Stromal cell of bone marrow (primary cell): ENCODE measurements around the gene TEX54.
"Not testable (repeated sequence)": the region's sequence is repeated elsewhere in the genome, so short reads cannot be mapped to it uniquely, and the experiment has no call there.

Source experiments
- DNase-seq: peaks from one replicate; pipeline ENCODE4 v3.0.0-alpha.2; 2012; ENCODE audit warnings: low read depth

TEX54 gene

GRCh38 chr11:62855571-62856332 is 23.1 kb upstream of the TEX54 start:
- DNase-seq = peak; percentile 90

- no peak for DNase-seq
Measured at GRCh38 chr11:62854825-62855570, 22.4 kb upstream of the TEX54 start.

GRCh38 chr11:62854013-62854824 is 21.6 kb upstream of the TEX54 start:
- DNase-seq = no peak

DNA sequence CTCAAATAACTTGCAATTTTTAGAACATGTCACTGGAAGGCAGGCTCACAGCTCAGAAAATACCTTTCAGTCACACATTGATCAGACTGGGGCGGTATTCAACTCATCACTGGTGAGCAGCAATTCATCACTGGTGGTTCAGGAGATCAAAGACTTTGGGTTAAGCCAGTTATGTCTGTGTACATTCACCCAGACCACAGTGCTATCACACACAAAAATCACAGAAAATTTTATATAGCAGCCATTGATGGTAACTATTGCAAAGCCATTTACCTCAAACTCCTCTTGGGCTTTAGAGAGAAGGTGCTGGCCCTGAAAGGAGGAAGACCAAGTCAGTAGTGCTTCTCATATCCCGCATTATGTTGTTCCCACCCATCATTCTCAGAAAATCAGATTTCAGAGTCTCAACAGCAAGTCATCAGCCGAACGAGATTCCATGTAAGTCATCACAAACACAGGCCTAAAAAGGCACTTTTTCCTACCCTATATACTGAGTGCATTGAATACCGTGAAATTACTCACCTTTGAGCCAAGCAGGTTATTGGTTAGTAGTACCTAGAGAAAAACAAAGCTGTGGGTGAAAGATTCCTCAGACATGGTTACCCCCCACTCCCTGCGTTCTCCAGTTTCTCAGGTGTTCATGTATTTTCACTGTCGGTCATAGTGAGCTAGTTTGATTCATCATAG is 20.8 kb upstream of the TEX54 start:
- no peak for DNase-seq

- DNase-seq = no peak
Measured at GRCh38 chr11:62852523-62853188, 20.0 kb upstream of the TEX54 start.

DNA sequence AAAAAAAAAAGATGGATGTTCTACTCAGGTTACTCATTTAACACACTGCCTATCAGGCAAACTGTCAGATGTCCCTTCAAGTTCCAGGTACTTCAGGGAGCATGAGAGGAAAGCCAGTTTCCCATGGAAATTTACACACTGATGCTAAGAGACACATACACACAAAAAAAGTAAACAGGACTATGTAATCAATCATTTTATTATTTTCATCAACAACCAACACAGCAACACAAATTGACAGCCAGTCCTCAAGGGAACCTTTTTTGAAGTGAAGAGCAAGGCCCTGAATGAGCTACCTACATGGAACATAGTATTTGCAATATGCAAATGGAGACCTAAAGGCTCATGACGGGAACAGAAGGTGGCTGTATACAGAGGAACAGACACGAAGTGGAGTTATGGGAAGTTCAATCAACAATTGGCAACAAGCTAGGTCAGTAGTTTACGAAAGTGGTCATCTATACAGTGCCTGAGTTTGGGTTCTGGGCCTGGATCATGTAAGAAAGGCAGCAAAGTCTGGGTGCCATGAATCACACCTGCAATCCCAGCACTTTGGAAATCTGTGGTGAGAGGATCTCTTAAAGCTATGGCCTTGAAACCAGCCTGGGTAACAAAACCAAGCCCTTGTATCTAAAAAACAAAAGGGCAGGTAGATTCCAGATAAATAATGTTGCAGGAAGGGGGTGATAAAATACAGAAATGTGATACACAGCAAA is 19.3 kb upstream of the TEX54 start:
- no peak for DNase-seq

DNA sequence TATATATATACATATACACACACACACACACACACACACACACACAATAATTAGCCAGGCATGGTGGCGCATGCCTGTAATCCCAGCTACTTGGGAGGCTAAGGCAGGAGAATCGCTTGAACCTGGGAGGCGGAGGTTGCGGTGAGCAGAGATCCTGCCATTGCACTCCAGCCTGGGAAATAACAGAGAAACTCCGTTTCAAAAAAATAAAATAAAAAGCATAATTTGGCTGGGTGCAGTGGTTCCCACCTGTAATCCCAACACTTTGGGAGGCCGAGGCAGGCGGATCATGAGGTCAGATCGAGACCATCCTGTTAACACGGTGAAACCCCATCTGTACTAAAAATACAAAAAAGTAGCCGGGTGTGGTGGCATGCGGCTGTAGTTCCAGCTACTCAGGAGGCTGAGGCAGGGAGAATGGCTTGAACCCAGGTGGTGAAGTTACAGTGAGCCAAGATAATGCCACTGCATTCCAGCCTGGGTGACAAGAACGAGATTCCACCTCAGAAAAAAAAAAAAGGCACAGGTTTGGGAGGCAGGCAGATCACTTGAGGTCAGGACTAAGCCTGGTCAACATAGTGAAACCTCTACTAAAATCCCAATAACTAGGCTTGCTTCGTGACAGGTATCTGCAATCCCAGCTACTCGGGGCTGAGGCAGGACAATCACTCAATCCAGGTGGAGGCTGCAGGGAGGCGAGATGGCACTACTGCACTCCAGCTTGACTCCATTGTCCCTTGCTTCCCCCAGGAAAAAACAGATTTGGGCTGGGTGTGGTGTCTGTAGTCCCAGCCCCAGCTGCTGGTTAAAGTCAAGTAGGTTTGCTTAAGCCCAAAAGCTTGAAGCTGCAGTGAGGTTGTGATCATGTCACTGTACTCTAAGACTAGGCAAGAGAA is 18.5 kb upstream of the TEX54 start:
- DNase-seq = no peak

- no peak for DNase-seq
Measured at GRCh38 chr11:62847767-62848314, 15.2 kb upstream of the TEX54 start.

- no peak for DNase-seq
Measured at GRCh38 chr11:62846177-62846576, 13.5 kb upstream of the TEX54 start.

DNA sequence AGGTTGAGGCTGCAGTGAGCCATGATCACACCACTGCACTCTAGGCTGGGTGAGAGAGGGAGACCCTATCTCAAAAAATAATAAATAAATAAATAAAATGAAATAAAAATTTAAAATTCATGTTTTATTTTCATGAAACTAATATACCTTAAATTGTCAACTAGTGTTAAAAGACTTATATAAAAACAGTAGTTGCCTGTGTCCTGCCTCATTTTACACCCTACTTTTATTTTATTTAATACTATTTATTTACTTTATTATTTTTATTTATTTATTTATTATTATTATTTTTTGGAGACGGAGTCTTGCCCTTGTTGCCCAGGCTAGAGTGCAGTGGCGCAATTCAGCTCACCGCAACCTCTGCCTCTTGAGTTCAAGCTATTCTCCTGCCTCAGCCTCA is 11.5 kb upstream of the TEX54 start:
- no peak for DNase-seq

GRCh38 chr11:62843466-62843865 is 10.8 kb upstream of the TEX54 start:
- DNase-seq = no peak

DNA sequence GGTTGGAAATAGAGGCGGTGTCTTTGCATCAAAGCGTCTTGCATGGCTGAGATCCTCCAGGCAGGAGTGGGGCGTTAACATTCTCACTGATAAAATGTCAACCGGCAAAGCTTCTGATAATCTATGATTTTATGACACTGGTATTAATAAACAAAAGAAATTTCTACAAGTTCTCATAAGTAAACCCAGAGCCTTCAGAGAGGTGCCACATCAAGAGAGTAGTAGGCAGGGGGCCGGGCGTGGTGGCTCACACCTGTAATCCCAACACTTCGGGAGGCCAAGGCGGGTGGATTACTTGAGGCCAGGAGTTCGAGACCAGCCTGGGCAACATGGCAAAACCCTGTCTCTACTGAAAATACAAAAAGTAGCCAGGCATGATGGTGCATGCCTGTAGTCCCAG is 10.2 kb upstream of the TEX54 start:
- DNase-seq = not testable (repeated sequence)

DNA sequence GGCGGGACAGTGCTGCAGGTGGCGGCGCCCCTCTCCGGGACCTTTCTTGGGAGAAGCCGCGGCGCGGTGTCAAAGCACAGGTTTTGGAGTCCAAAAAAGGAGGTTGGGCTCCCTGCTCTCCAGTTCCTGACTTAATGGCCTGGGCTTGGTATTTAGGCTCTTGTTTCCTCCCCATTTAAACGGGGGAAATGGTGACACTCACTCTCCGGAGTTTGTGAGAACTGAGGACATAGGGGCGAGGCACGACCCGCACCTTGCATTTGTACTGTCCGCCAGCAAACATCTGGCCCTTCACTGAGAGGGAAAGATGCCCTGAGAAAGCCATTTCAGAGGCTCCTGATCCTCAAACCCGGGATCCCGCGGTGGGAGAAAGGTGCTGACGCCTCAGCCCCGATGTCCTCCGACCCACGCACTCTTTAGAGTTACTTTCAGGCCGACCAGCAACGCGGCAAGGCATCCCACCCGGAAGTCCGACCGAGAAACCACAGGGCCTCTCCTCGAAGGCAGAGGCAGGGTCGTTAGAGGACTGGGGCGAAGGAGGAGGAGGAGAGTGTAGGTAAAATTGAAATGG is 9.6 kb upstream of the TEX54 start:
- no peak for DNase-seq

DNA sequence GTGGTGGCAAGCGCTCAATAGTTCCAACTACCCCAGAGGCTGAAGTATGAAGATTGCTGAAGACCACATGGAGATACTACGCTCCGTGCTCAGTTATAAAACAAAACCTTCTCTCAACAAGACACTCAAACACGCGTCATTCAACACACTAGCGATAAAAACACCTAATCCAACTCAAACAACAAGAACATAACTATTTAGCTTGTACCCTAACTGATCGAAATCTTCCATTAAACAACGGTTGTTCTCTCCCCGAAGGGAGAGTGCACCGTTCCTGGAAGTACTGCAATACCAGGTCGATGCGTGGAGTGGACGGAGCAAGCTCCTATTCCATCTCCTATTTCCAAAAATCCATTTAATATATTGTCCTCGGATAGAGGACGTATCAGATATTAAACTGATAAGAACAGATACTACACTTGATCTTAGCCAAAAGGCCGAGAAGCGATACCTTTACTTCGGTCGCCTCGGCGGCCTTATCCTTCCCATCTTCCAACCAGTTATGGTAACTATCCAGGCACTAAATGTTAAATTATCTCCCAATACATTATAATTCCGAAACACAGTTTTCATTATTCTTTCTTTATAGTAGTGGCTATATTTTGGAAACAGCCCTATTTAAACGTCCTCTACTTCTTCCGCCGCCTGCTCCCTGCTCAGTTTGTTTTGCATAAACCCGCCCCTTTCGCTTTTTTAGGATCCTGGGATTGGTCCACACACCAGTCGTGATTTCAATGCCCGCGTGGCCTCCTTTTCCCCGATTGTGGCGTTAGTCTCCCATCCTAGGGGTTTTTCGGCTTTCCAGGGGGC is 8.9 kb upstream of the TEX54 start:
- DNase-seq = peak; percentile 99

- DNase-seq = peak; percentile 60
Measured at GRCh38 chr11:62840721-62841360, 8.2 kb upstream of the TEX54 start.

- peak; percentile 86 for DNase-seq
Measured at GRCh38 chr11:62839050-62839945, 6.7 kb upstream of the TEX54 start, which contains the start of gene WDR74. Gene WDR74 (minus strand): TSS chr11:62839590. CDS start chr11:62839570, 20 bp downstream.

GRCh38 chr11:62835336-62835735 is 2.7 kb upstream of the TEX54 start:
- no peak for DNase-seq
